HG03159 (cell line): ENCODE results near the gene EP400.

Experiments
- ATAC-seq: cut with Tn5 transposase; IDR thresholded peaks from one replicate; pipeline ENCODE4 v1.9.1; 2021; ENCODE audit warnings: mild to moderate bottlenecking, moderate library complexity; ENCODE audit not compliant: unreplicated experiment

Gene EP400

DNA sequence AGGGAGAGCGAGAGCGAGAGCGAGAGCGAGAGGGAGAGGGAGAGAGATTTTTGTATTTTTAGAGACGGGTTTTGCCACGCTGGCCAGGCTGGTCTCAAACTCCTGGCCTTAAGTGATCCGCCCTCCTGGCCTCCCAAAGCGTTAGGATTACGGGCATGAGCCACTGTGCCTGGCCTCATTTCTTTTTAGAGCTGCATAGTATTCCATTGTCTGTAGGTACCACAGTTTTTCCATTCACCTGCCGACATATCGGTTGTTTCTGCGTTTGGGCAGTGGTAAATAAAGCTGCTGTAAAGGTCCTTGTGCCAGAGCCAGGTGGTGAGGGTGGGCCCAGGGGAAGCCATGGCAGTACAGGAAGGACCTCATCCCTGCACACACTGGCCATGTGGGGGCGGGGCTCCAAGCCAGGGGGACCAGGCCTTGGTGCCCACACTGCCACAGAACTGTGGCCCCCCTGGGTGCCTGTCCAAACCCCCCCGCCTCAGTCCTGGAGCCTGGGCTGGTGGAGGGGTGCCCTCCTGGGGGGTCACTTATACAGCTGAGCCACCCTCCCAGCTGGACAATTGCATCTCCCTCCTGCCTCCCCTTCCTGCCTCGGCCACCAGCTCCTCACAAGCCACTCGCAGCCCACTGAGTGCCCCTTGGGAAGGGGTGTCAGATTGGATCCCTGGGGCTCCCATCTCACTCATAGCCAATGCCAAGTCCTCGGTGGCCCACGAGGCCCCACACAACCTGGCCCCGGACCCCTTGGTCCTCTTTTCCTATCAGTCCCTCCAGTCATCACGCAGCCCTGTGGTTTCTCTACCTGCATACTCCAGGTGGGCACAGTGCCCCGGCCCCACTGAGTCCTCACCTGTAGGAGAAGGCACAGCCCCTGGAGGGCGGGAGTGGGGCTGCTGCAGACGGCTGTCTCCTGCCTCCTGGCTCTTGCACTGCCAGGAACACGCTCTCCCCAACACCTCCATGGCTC is 22.3 kb upstream of the EP400 start:
- no peak for ATAC-seq

GRCh38 chr12:131928080-131928710 is 21.5 kb upstream of the EP400 start:
- ATAC-seq = peak; percentile 2

GRCh38 chr12:131928711-131929580 is 20.8 kb upstream of the EP400 start, which contains the start of gene PUS1:
PUS1 (plus strand) TSS chr12:131929276; CDS start chr12:131929723, 447 bp downstream.
- peak; percentile 67 for ATAC-seq

DNA sequence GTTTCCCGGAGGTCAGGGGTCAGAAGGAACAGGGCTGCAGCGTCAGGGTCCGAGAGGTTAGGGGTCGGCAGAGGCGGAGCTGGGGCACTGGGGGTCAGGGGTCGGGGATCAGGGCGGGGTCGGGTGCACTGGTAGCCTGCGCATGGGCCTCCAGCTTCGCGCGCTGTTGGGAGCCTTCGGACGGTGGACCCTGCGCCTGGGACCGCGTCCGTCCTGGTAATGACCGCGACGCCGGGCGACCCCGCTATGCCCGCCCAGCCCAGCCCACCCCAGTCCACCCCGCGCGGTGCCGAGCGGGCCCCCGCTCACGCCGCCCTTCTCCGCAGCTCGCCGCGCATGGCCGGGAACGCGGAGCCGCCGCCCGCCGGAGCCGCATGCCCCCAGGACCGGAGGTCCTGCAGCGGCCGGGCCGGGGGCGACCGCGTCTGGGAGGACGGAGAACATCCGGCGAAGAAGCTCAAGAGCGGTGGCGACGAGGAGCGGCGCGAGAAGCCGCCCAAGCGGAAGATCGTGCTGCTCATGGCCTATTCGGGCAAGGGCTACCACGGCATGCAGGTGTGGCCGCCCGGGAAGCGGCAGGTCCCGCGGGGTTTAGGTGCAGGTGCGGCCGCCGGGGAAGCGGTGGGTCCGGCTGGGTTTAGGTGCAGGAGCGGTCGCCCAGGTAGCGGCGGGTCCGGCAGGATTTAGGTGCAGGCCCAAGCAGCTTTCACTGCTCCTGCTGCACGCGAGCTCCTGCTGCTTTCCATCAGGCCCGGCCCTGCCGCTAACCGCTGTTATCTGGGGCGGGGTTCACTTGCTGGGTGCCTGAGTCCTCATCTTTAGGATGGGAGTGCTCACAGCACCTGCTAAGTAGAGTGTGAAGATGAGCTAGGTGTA is 19.9 kb upstream of the EP400 start:
- ATAC-seq = peak; percentile 13

- no peak for ATAC-seq
Measured at GRCh38 chr12:131930510-131930909, 19.2 kb upstream of the EP400 start.

DNA sequence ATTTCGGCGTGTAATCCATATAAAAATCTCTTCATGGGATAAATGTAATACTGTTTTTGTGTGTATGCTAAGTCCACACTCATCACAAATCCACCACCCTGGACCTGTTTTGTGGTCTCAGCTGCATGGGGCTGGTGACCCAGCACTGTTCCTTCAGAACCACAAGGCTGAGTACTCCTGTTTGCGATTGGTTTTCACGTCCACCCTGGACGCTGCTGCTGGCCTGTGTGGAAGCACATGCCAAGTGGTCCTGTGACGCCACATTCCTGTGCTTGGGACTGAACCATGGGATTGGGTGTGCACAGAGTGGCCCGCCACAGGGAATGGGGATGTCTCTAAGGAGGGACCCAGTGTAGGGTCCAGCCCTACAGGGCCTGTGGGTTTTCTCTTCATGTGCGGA is 16.4 kb upstream of the EP400 start:
- no peak for ATAC-seq

DNA sequence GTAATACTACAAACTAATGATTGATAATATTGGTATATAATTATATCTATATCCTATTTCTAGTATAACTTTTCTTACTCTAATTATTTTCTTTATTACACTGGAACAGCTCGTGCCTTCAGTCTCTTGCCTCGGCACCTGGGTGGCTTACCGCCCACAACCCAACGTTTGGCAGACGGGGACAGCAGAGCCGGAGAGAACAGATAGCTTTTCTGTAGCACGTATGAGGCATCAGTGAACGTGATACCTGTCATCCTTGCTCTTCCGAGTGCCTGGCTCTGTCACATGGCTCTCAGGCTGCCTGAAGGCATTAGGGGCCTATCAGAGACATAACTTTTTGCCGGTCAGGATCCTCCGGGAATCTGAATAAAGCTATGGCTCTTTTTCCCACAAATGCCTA is 15.2 kb upstream of the EP400 start:
- no peak for ATAC-seq

DNA sequence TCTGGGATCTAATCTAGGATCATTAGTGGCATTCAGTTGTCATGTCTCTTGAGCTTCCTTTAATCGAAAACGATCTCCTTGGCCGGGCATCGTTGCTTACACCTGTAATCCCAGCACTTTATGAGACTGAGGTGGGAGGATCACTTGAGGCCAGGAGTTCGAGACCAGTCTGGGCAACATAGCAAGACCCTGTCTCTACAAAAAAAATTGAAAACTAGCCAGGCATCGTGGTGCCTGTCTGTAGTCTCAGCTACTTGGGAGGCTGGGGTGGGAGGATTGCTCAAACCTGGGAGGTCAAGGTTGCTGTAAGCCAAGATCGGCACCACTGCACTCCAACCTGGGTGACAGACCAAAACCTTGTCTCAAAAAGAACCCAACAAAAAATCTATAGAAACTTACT is 11.7 kb upstream of the EP400 start:
- no peak for ATAC-seq

DNA sequence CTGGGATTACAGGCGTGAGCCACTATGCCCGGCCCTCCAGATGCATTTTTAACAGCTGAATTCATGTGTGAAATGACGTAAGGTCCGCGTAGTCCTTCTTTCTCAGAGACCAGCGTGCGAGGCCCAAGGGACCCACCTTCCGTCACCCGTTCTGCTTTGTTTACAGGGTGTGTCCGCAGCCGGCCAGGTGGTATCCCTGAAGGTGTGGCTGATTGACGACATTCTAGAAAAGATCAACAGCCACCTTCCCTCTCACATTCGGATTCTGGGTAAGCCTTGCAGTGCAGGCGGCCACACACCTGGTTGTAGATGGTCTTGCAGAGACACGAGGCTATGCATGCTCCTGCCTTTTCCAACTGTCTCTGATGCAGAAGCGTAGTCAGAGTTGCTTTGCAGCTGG is 10.7 kb upstream of the EP400 start:
- ATAC-seq = no peak

- no peak for ATAC-seq
Measured at GRCh38 chr12:131940141-131940547, 9.6 kb upstream of the EP400 start.

DNA sequence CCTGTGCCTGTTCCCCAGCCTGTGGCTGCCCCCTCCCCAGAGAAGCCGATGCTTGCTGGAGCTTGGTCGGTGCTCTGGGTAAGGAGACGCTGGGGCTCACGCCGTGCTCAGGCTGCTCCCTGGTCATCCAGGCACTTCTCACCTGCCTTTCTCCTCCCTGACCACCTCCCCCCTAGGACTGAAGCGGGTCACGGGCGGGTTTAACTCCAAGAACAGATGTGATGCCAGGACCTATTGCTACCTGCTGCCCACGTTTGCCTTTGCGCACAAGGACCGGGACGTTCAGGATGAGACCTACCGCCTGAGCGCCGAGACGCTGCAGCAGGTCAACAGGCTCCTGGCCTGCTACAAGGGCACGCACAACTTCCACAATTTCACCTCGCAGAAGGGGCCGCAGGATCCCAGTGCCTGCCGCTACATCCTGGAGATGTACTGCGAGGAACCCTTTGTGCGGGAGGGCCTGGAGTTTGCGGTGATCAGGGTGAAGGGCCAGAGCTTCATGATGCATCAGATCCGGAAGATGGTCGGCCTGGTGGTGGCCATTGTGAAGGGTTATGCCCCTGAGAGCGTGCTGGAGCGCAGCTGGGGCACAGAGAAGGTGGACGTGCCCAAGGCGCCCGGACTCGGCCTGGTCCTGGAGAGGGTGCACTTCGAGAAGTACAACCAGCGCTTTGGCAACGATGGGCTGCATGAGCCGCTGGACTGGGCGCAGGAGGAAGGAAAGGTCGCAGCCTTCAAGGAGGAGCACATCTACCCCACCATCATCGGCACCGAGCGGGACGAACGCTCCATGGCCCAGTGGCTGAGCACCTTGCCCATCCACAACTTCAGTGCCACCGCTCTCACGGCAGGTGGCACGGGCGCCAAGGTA is 8.4 kb upstream of the EP400 start:
- no peak for ATAC-seq

- no peak for ATAC-seq
Measured at GRCh38 chr12:131941987-131942341, 7.8 kb upstream of the EP400 start.

GRCh38 chr12:131942671-131943070 is 7.1 kb upstream of the EP400 start:
- no peak for ATAC-seq

GRCh38 chr12:131943389-131943788 is 6.4 kb upstream of the EP400 start:
- no peak for ATAC-seq

DNA sequence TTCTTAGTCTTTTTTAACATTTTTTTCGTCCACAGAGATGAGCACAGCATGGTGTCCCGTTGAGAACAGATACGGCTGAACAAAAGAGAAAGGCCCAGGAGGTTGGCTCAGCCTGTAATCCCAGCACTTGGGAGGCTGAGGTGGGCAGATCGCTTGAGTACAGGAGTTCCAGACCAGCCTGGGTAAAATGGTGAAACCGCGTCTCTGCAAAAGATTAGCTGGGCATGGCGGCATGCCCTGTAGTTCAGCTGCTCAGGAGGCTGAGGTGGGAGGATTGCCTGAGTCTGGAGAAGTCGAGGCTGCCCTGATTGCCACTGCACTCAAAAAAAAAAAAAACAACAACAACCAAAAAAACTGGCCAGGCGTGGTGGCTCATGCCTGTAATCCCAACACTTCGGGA is 5.9 kb upstream of the EP400 start:
- no peak for ATAC-seq

GRCh38 chr12:131944601-131945251 is 5.0 kb upstream of the EP400 start:
- no peak for ATAC-seq

DNA sequence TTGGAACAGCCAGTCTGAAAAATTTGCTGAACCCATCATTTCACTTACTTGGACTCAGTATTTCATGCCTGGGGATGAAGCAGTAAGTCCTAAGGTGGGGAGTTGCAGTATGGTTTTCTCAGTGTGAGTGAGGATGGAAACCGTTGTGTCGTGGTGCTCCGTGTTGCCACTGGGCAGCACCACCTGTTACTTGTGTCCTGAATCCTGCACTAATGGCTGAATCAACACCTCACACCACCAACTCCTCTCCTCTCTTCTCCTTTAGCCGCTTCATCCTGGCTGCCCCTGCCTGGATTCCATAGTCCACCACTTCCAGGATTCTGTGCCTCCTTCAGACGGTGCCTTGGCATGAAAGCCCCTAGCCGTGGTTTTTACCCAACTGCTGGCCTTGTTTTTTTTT is 3.0 kb upstream of the EP400 start:
- no peak for ATAC-seq

- ATAC-seq = no peak
Measured at GRCh38 chr12:131947482-131948027, 2.2 kb upstream of the EP400 start.
